H1 (cell line): Measurements from ENCODE around the gene CFAP54. TPM values are rescaled to one million over a fixed set of nuclear protein-coding genes. Genes with fewer than 3 reads are reported as not detected.

ENCODE experiments used
- CTCF ChIA-PET: fragments of 300-600 bp; sonication (Branson Sonifier 250); formaldehyde crosslinking; loops from one replicate; lab custom pipeline; 2021; ENCODE audit not compliant: partially characterized antibody; lab: Charles Lee
- POLR2A ChIA-PET: fragments of 300-600 bp; sonication (Branson Sonifier 250); formaldehyde crosslinking; loops from one replicate; lab custom pipeline; 2021; ENCODE audit warnings: inconsistent platforms; ENCODE audit not compliant: partially characterized antibody; lab: Charles Lee
- DNase-seq, 2 experiments: peaks; one replicate each; pipeline versions ENCODE4 v3.0.0 to v3.0.0-alpha.2; 2010 to 2022; ENCODE audit warnings: low spot score in 2 of 2, low read depth in 1 of 2, mixed read lengths in 1 of 2
- FAIRE-seq: peaks from 2 replicates; lab custom pipeline; 2011; peaks lifted over from hg19 to GRCh38; lab: Jason Lieb, UNC
- H2AFZ ChIP-seq: 2 replicates; pipeline ENCODE4 v1.8.1; 2012; ENCODE audit warnings: low read length, inconsistent platforms
- H2AK5ac ChIP-seq: 2 replicates; pipeline ENCODE4 v1.6.1; 2013; ENCODE audit warnings: low read depth, low read length
- H2BK120ac ChIP-seq: replicated peaks from 2 replicates; pipeline ENCODE3; 2013; ENCODE audit warnings: low read depth, low read length, inconsistent platforms
- H2BK12ac ChIP-seq: 2 replicates; pipeline ENCODE4 v1.6.1; 2013; ENCODE audit warnings: low read depth, low read length
- H2BK15ac ChIP-seq: 2 replicates; pipeline ENCODE4 v1.6.1; 2013; ENCODE audit warnings: low read length
- H2BK20ac ChIP-seq: 2 replicates; pipeline ENCODE4 v1.6.1; 2013; ENCODE audit warnings: low read length
- H2BK5ac ChIP-seq: 2 replicates; pipeline ENCODE4 v1.6.1; 2013; ENCODE audit warnings: low read depth, low read length
- H3K14ac ChIP-seq: 2 replicates; pipeline ENCODE4 v1.6.1; 2013; ENCODE audit warnings: inconsistent platforms; ENCODE audit not compliant: insufficient read length
- H3K18ac ChIP-seq: 2 replicates; pipeline ENCODE4 v1.6.1; 2013; ENCODE audit warnings: low read length; ENCODE audit errors: extremely low read depth
- H3K23ac ChIP-seq: 2 replicates; pipeline ENCODE4 v1.6.1; 2013; ENCODE audit warnings: inconsistent platforms; ENCODE audit not compliant: insufficient read length
- H3K23me2 ChIP-seq: 2 replicates; pipeline ENCODE4 v1.6.1; 2013; ENCODE audit warnings: low read depth, low read length
- H3K27ac ChIP-seq: 2 replicates; pipeline ENCODE4 v1.6.1; 2011; ENCODE audit warnings: low read depth, low read length, inconsistent platforms
- H3K27me3 ChIP-seq, 4 experiments: replicated peaks in 1 of 4; 1 replicate in 1 of 4; 2 replicates in 3 of 4; pipeline versions ENCODE4 v1.6.1 to v1.8.1; 2011 to 2013; ENCODE audit warnings: low read length in 3 of 4, mild to moderate bottlenecking in 3 of 4, inconsistent platforms in 2 of 4, mixed read lengths in 2 of 4, moderate library complexity in 1 of 4; ENCODE audit not compliant: control insufficient read depth in 3 of 4, insufficient read depth in 3 of 4; ENCODE audit errors: extremely low read depth in 1 of 4
- H3K36me3 ChIP-seq, 4 experiments: 2 replicates each; pipeline versions ENCODE4 v1.6.1 to v1.8.1; 2011 to 2013; ENCODE audit warnings: mild to moderate bottlenecking in 4 of 4, low read length in 3 of 4, moderate library complexity in 2 of 4, control low read depth in 1 of 4, inconsistent platforms in 1 of 4; ENCODE audit not compliant: insufficient read depth in 4 of 4, control insufficient read depth in 2 of 4
- H3K4ac ChIP-seq: replicated peaks from 2 replicates; pipeline ENCODE3; 2013; ENCODE audit warnings: low read length, low read depth, mixed read lengths, inconsistent platforms; ENCODE audit not compliant: insufficient read length
- H3K4me1 ChIP-seq, 4 experiments: replicated peaks in 1 of 4; 1 replicate in 1 of 4; 2 replicates in 3 of 4; pipeline versions ENCODE4 v1.6.1 to v1.8.1; 2011 to 2013; ENCODE audit warnings: low read length in 3 of 4, inconsistent platforms in 2 of 4, mixed read lengths in 1 of 4; ENCODE audit not compliant: insufficient read depth in 4 of 4, control insufficient read depth in 3 of 4
- H3K4me2 ChIP-seq, 2 experiments: 2 replicates each; pipeline versions ENCODE4 v1.6.1 to v1.8.1; 2011 to 2013; ENCODE audit warnings: low read depth in 2 of 2, low read length in 2 of 2, control low read depth in 1 of 2, inconsistent platforms in 1 of 2, mild to moderate bottlenecking in 1 of 2; ENCODE audit not compliant: insufficient read depth in 1 of 2
- H3K4me3 ChIP-seq, 4 experiments: fragments of 200-600, 300-600 bp in 1 of 4; sonication (generic), shearing (Covaris generic), sonication (Bioruptor Twin) in 1 of 4; 2 replicates each; pipeline versions ENCODE4 v1.5.1 to v1.8.1; 2011 to 2016; ENCODE audit warnings: low read length in 4 of 4, low read depth in 3 of 4, control low read depth in 2 of 4, inconsistent platforms in 2 of 4, mild to moderate bottlenecking in 2 of 4, mixed read lengths in 1 of 4, moderate library complexity in 1 of 4; ENCODE audit not compliant: insufficient read depth in 2 of 4; ENCODE audit errors: extremely low read depth in 1 of 4
- H3K56ac ChIP-seq: replicated peaks from 2 replicates; pipeline ENCODE3; 2013; ENCODE audit warnings: low read depth, mild to moderate bottlenecking, mixed read lengths, low read length, inconsistent platforms; ENCODE audit not compliant: insufficient read length
- H3K79me1 ChIP-seq: 2 replicates; pipeline ENCODE4 v1.6.1; 2013; ENCODE audit warnings: low read depth, low read length, control low read depth
- H3K79me2 ChIP-seq, 2 experiments: 2 replicates each; pipeline versions ENCODE4 v1.6.1 to v1.8.1; 2012 to 2013; ENCODE audit warnings: low read length in 2 of 2, mild to moderate bottlenecking in 2 of 2, inconsistent platforms in 1 of 2; ENCODE audit not compliant: insufficient read depth in 2 of 2, control insufficient read depth in 1 of 2
- H3K9ac ChIP-seq, 4 experiments: replicated peaks in 1 of 4; 1 replicate in 1 of 4; 2 replicates in 3 of 4; pipeline versions ENCODE4 v1.6.1 to v1.8.1; 2011 to 2013; ENCODE audit warnings: low read depth in 3 of 4, low read length in 3 of 4, control low read depth in 2 of 4, mild to moderate bottlenecking in 2 of 4, moderate library complexity in 2 of 4, inconsistent platforms in 1 of 4; ENCODE audit errors: extremely low read depth in 1 of 4
- H3K9me3 ChIP-seq, 2 experiments: 2 replicates each; pipeline versions ENCODE4 v1.6.1 to v1.8.1; 2012 to 2013; ENCODE audit warnings: mild to moderate bottlenecking in 2 of 2, moderate library complexity in 2 of 2, control low read depth in 1 of 2, inconsistent platforms in 1 of 2, low read depth in 1 of 2, low read length in 1 of 2, mixed read lengths in 1 of 2; ENCODE audit not compliant: insufficient read depth in 2 of 2
- H4K20me1 ChIP-seq, 2 experiments: replicated peaks in 1 of 2; 2 replicates each; pipeline versions ENCODE3 to v1.8.1; 2011 to 2013; ENCODE audit warnings: inconsistent platforms in 2 of 2, low read length in 2 of 2, mild to moderate bottlenecking in 1 of 2; ENCODE audit not compliant: insufficient read depth in 2 of 2, control insufficient read depth in 1 of 2
- H4K5ac ChIP-seq: 2 replicates; pipeline ENCODE4 v1.6.1; 2013; ENCODE audit warnings: low read length, low read depth, mixed read lengths, inconsistent platforms; ENCODE audit not compliant: insufficient read length
- H4K8ac ChIP-seq: 2 replicates; pipeline ENCODE4 v1.8.0; 2013; ENCODE audit warnings: mild to moderate bottlenecking, moderate library complexity, low read length, inconsistent platforms; ENCODE audit not compliant: insufficient read depth; ENCODE audit errors: extremely low read depth
- H4K91ac ChIP-seq: replicated peaks from 2 replicates; pipeline ENCODE3; 2013; ENCODE audit warnings: low read length, mixed read lengths, inconsistent platforms; ENCODE audit not compliant: insufficient read length
- CTCF ChIP-seq, 3 experiments: IDR thresholded peaks; 1 replicate in 2 of 3; 2 replicates in 1 of 3; pipeline versions ENCODE4 v1.5.1 to v1.6.1; 2011; ENCODE audit warnings: low read length in 3 of 3, mild to moderate bottlenecking in 3 of 3, inconsistent platforms in 2 of 3, low read depth in 1 of 3, moderate library complexity in 1 of 3; ENCODE audit not compliant: insufficient read depth in 1 of 3; ENCODE audit errors: control extremely low read depth in 1 of 3
- MAX ChIP-seq: IDR thresholded peaks from 2 replicates; pipeline ENCODE4 v1.6.1; 2012; ENCODE audit warnings: inconsistent platforms
- WGBS, 2 experiments: shearing (Covaris generic) in 1 of 2; methylation state at CpG; one replicate each; pipeline versions ENCODE4 v1.1.6 to v1.1.7; 2013 to 2015; ENCODE audit warnings: low lambda C conversion rate in 2 of 2, mixed read lengths in 2 of 2, inconsistent platforms in 1 of 2, low coverage in 1 of 2, missing lambda C conversion rate in 1 of 2; ENCODE audit not compliant: insufficient replicate concordance in 2 of 2, insufficient coverage in 1 of 2, insufficient read length in 1 of 2; ENCODE audit errors: extremely low coverage in 1 of 2, missing lambda C conversion rate in 1 of 2; 5-methylcytosine and 5-hydroxymethylcytosine counted together
- polyA plus RNA-seq, 7 experiments: library from polyadenylated mRNA; depleted of rRNA in 3 of 7; stranded (reverse) in 5 of 7; unstranded in 2 of 7; fragments of >200 nt in 5 of 7; fragments of 200-250 nt in 2 of 7; gene quantifications; 1 replicate in 5 of 7; 2 replicates in 1 of 7; 4 replicates in 1 of 7; pipeline versions ENCODE4 v1.2.1 to v1.2.3, GENCODE V29; 2011 to 2013; ENCODE audit warnings: missing spikeins in 2 of 7, mixed read lengths in 2 of 7
- total RNA-seq: library from RNA; stranded (reverse); fragmentation: NEBNext Ultra II Directional; extraction: Animal tissue kit (Norgen Biotek cat#: 25700); gene quantifications from 2 replicates; pipeline ENCODE4 v1.2.1, GENCODE V29; 2021

Gene CFAP54
- total and polyA plus RNA-seq, 2 of the 8 experiments (the other 6 are each of a cell fraction or from before 2014, with no cell fraction given), result 0.17 to 0.33 TPM

GRCh38 chr12:96902076-96902475 is 412.7 kb downstream of the CFAP54 start:
- peaks cover 3% of the 10 kb centered on the region; the same call in 1 of the 2 replicates for H3K23me2 ChIP-seq
- no peak overlapping the region for H2BK5ac ChIP-seq
- H3K79me1 ChIP-seq, result no peaks in the 10 kb centered on the region
- H4K91ac ChIP-seq, result no peak overlapping the region
- no peaks in the 10 kb centered on the region for H3K79me2 ChIP-seq
- H4K5ac ChIP-seq, result no peak overlapping the region
- 93% methylated on average over 4 of the region's 4 CpGs; no CpG with 5 or more reads in 1 of the 2 experiments for WGBS, 2 experiments
- no peak overlapping the region for H3K18ac ChIP-seq
- H3K14ac ChIP-seq, result no peak overlapping the region
- no peak overlapping the region for H3K27ac ChIP-seq
- no peak overlapping the region for H2BK20ac ChIP-seq
- H4K8ac ChIP-seq, result no peak overlapping the region
- no peak overlapping the region for H3K4me2 ChIP-seq
- H2AFZ ChIP-seq, result no peak overlapping the region
- ChIA-PET POLR2A (no interaction called here), CTCF (no interaction called here)
- H2BK120ac ChIP-seq, result no peak overlapping the region
- no peaks in the 10 kb centered on the region for H4K20me1 ChIP-seq
- no peaks in the 10 kb centered on the region for H3K9me3 ChIP-seq
- H3K23ac ChIP-seq, result no peak overlapping the region
- H3K9ac ChIP-seq, result no peak overlapping the region
- FAIRE-seq (peak; percentile 19), DNase-seq (no peak)
- H3K27me3 ChIP-seq, result no peaks in the 10 kb centered on the region
- H3K4ac ChIP-seq, result no peak overlapping the region
- H3K4me3 ChIP-seq, result no peak overlapping the region
- TF ChIP-seq MAX, result no peak
- peak in 1 of 3 experiments; percentile 1; a peak in 1 of 4 replicates for TF ChIP-seq CTCF (IDR thresholded peaks at IDR 0.05; ENCODE audit: control extremely low read depth in 1 of 3, insufficient read depth in 1 of 3, low read depth in 1 of 3, low read length in 3 of 3)
- H2BK15ac ChIP-seq, result no peak overlapping the region
- no peak overlapping the region for H2BK12ac ChIP-seq
- H3K36me3 ChIP-seq, result no peaks in the 10 kb centered on the region
- H3K4me1 ChIP-seq, result no peaks in the 10 kb centered on the region
- H2AK5ac ChIP-seq, result no peak overlapping the region
- no peak overlapping the region for H3K56ac ChIP-seq
